Activated CD8-positive, alpha-beta memory T cell treated with anti-CD3 and anti-CD28 coated beads, Interleukin-2, amount 50 U/mL, for 24 hours (primary cell): ENCODE results near the gene XRN1.

ENCODE experiments used
- DNase-seq: peaks from one replicate; pipeline ENCODE4 v3.0.0-alpha.2; 2020; ENCODE audit errors: extremely low read depth

XRN1 gene

GRCh38 chr3:142269767-142270166, 178.1 kb downstream of the XRN1 start:
- DNase-seq = no peak

GRCh38 chr3:142268426-142268825, 179.4 kb downstream of the XRN1 start:
- DNase-seq = no peak

GRCh38 chr3:142267269-142267668, 180.6 kb downstream of the XRN1 start:
- no peak for DNase-seq

- DNase-seq = no peak
Observed at GRCh38 chr3:142263112-142263511, 184.7 kb downstream of the XRN1 start.

- DNase-seq = no peak
Observed at GRCh38 chr3:142259359-142259758, 188.5 kb downstream of the XRN1 start.

- no peak for DNase-seq
Observed at GRCh38 chr3:142256712-142257333, 191.0 kb downstream of the XRN1 start.
